Bladder microvascular endothelial cell (primary cell): ENCODE measurements around the gene ATP1A4. TPM values are rescaled to one million over a fixed set of nuclear protein-coding genes. Genes with fewer than 3 reads are reported as not detected.

Experiments
- total RNA-seq: library from RNA; depleted of rRNA; stranded (reverse); fragments of >200 nt; gene quantifications from 2 replicates; pipeline ENCODE4 v1.2.3, GENCODE V29; 2014

ATP1A4 gene
- not detected in 2 replicates for total RNA-seq

GRCh38 chr1:160151303-160151702 lies at the start of gene ATP1A4:
TSS of gene ATP1A4 (plus strand) at chr1:160151603. CDS start at chr1:160152041, 438 bp downstream.

GRCh38 chr1:160115545-160116282 lies 35.7 kb upstream of the ATP1A4 start, which contains the start of gene ATP1A2:
TSS of gene ATP1A2 (plus strand) at chr1:160115759. CDS start at chr1:160115862, 103 bp downstream.

GRCh38 chr1:160189649-160190625 lies 38.5 kb downstream of the ATP1A4 start, which contains the start of gene CASQ1:
TSS of gene CASQ1 (plus strand) at chr1:160190575. CDS start at chr1:160190752, 177 bp downstream.

GRCh38 chr1:160205242-160206035 lies 54.0 kb downstream of the ATP1A4 start, which contains the start of gene PEA15:
TSS of gene PEA15 (plus strand) at chr1:160205384. CDS start at chr1:160211545, 6,161 bp downstream.

Other genes starting within 250 kb of the ATP1A4 start
- gene TAGLN2, start 226.1 kb upstream of the ATP1A4 start, total RNA-seq, result 305 and 327 TPM in 2 replicates
- not detected in 2 replicates for gene IGSF9, start 206.0 kb upstream of the ATP1A4 start, total RNA-seq
- gene SLAMF9, start 197.4 kb upstream of the ATP1A4 start, total RNA-seq, result not detected in 2 replicates
- 1.6 and 4.0 TPM in 2 replicates for gene PIGM, start 119.6 kb upstream of the ATP1A4 start, total RNA-seq
- gene KCNJ10, start 81.4 kb upstream of the ATP1A4 start, total RNA-seq, result not detected in 2 replicates
- not detected in 2 replicates for gene KCNJ9, start 70.1 kb upstream of the ATP1A4 start, total RNA-seq
- gene IGSF8, start 53.0 kb upstream of the ATP1A4 start, total RNA-seq, result 7.4 and 15.1 TPM in 2 replicates
- not detected in 2 replicates for gene ATP1A2, start 35.8 kb upstream of the ATP1A4 start, total RNA-seq
- not detected in 2 replicates for gene CASQ1, start 39.0 kb downstream of the ATP1A4 start, total RNA-seq
- gene PEA15, start 53.8 kb downstream of the ATP1A4 start, total RNA-seq, result 51.8 and 148 TPM in 2 replicates
- gene DCAF8, start 110.9 kb downstream of the ATP1A4 start, total RNA-seq, result 59.4 and 102 TPM in 2 replicates
- gene PEX19, start 133.5 kb downstream of the ATP1A4 start, total RNA-seq, result 16.0 and 33.0 TPM in 2 replicates
- gene COPA, start 191.6 kb downstream of the ATP1A4 start, total RNA-seq, result 178 and 246 TPM in 2 replicates
- 44.8 and 96.3 TPM in 2 replicates for gene NCSTN, start 191.8 kb downstream of the ATP1A4 start, total RNA-seq
- 0.06 TPM in 1 of 2 replicates, not detected in the other for gene NHLH1, start 215.5 kb downstream of the ATP1A4 start, total RNA-seq
- not detected in 2 replicates for gene VANGL2, start 249.0 kb downstream of the ATP1A4 start, total RNA-seq